ENCODE results near the gene EXOC8. TPM values are rescaled to one million over a fixed set of nuclear protein-coding genes. Genes with fewer than 3 reads are reported as not detected.

EXOC8 gene
- total and polyA plus RNA-seq, 2 of the 13 experiments (the other 11 are each of a cell fraction or from before 2014, with no cell fraction given) = 2.1 to 7.9 TPM

DNA sequence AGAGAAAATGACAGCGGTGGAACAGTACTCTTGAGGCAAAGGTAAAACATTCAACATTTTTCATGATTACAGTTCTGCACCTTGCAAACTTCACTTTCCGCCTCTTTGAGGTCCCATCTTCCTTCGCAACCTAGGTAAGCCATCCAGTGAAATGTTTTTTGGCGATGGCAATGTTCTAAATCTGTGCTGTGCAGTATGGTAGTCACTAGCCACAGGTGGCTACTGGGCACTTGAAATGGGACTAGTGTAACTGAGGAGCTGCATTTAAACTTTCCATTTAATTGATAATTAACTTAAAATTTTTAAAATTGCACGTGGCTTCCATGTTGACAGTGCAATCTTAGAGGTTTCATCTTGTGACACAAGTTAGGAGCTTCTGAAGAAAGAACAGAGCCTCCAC, 13.0 kb downstream of the EXOC8 start:
- H3K4me1 ChIP-seq (ENCODE audit: insufficient read depth, low read length) = no peaks in the 10 kb centered on the region
- no peaks in the 10 kb centered on the region for H3K36me3 ChIP-seq (replicated peaks in 1 of 2; ENCODE audit: control insufficient read depth in 1 of 2, insufficient read depth in 2 of 2, low read length in 2 of 2)
- BruUV-seq (replicated peaks) = no TSS peak
- 65% methylated on average over 5 of the region's 5 CpGs for WGBS (ENCODE audit: low lambda C conversion rate)
- H3K4me3 ChIP-seq (replicated peaks in 1 of 3; ENCODE audit: insufficient read depth in 1 of 3, low read depth in 2 of 3, low read length in 3 of 3) = no peak overlapping the region
- DNase-seq (ENCODE audit: low spot score) = no peak
- TF ChIP-seq, protein P1, sequence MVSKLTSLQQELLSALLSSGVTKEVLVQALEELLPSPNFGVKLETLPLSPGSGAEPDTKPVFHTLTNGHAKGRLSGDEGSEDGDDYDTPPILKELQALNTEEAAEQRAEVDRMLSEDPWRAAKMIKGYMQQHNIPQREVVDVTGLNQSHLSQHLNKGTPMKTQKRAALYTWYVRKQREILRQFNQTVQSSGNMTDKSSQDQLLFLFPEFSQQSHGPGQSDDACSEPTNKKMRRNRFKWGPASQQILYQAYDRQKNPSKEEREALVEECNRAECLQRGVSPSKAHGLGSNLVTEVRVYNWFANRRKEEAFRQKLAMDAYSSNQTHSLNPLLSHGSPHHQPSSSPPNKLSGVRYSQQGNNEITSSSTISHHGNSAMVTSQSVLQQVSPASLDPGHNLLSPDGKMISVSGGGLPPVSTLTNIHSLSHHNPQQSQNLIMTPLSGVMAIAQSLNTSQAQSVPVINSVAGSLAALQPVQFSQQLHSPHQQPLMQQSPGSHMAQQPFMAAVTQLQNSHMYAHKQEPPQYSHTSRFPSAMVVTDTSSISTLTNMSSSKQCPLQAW (CRISPR knock-in tag; IDR thresholded peaks at IDR 0.05) = no peak
- no peak for TF ChIP-seq MAFK (conservative IDR thresholded peaks at IDR 0.05 in 1 of 2, IDR thresholded peaks at IDR 0.05 in 1 of 2; ENCODE audit: low read length in 2 of 2)
- TF ChIP-seq, protein P2, sequence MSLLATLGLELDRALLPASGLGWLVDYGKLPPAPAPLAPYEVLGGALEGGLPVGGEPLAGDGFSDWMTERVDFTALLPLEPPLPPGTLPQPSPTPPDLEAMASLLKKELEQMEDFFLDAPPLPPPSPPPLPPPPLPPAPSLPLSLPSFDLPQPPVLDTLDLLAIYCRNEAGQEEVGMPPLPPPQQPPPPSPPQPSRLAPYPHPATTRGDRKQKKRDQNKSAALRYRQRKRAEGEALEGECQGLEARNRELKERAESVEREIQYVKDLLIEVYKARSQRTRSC (CRISPR knock-in tag; IDR thresholded peaks at IDR 0.05; ENCODE audit: low read depth) = no peak
- no peak for TF ChIP-seq ZNF766 (CRISPR knock-in tag; IDR thresholded peaks at IDR 0.05; ENCODE audit: borderline replicate concordance)
- TF ChIP-seq ZNF17 (CRISPR knock-in tag; IDR thresholded peaks at IDR 0.05) = no peak
- no peak for TF ChIP-seq FOXJ3 (CRISPR knock-in tag; IDR thresholded peaks at IDR 0.05; ENCODE audit: borderline replicate concordance)
- no peak for TF ChIP-seq KLF11 (CRISPR knock-in tag; IDR thresholded peaks at IDR 0.05)
- no peak for TF ChIP-seq GATA4 (IDR thresholded peaks at IDR 0.05; ENCODE audit: borderline replicate concordance, low read depth)
- TF ChIP-seq, protein P3, sequence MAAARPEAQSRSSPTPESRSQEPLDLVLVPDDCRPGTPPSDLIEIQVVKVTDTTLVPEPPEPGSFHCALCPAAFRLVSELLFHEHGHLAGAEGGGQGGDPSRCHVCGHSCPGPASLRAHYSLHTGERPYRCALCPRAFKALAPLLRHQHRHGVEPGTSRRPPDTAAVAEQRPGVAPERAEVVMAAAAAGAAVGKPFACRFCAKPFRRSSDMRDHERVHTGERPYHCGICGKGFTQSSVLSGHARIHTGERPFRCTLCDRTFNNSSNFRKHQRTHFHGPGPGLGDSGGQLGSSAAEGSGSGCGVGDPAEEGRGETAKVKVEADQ (CRISPR knock-in tag; IDR thresholded peaks at IDR 0.05; ENCODE audit: borderline replicate concordance) = no peak
- TF ChIP-seq POLR2AphosphoS5 (IDR thresholded peaks at IDR 0.05; ENCODE audit: low read depth, low read length) = no peak
- no peak for TF ChIP-seq ZC3H13 (CRISPR knock-in tag; IDR thresholded peaks at IDR 0.05)
- no peak for TF ChIP-seq TEAD3 (CRISPR knock-in tag; optimal IDR thresholded peaks at IDR 0.05; ENCODE audit: borderline replicate concordance)
- TF ChIP-seq NFE2L1 (CRISPR knock-in tag; IDR thresholded peaks at IDR 0.05; ENCODE audit: borderline replicate concordance) = no peak
- H3K27me3 ChIP-seq (ENCODE audit: control insufficient read depth in 1 of 2, insufficient read depth in 2 of 2, low read length in 2 of 2) = no peaks in the 10 kb centered on the region
- H4K20me1 ChIP-seq (ENCODE audit: insufficient read depth, low read length) = no peaks in the 10 kb centered on the region
- H3K4me2 ChIP-seq (ENCODE audit: low read depth, low read length) = no peak overlapping the region
- no peak overlapping the region for H3K9ac ChIP-seq (ENCODE audit: insufficient read depth, low read depth, low read length)
- intact Hi-C loops (cut with micrococcal nuclease; ENCODE audit: unreplicated experiment) = no loop called here
- H3K9me3 ChIP-seq (ENCODE audit: low read length) = no peaks in the 10 kb centered on the region
- POLR2A ChIA-PET = no interaction called here
- H3K27ac ChIP-seq (ENCODE audit: extremely low read length, insufficient read depth, low read length) = no peak overlapping the region
- no peak overlapping the region for H2AFZ ChIP-seq (ENCODE audit: low read length)
- in situ Hi-C loops (cut with HindIII; ENCODE audit: extremely low pct_ligation_motif_present, low pct_unique_long_range_greater_than_20kb) = no loop called here
- CTCF ChIA-PET (ENCODE audit: low intra/inter-chr PET ratio, low total read pairs) = no interaction called here
- no peak for FAIRE-seq
- ATAC-seq = no peak
- H3K79me2 ChIP-seq (ENCODE audit: insufficient read depth, low read length) = no peaks in the 10 kb centered on the region

Data from HepG2 (cell line).